ENCODE results near the gene SEC14L6. TPM values are rescaled to one million over a fixed set of nuclear protein-coding genes. Genes with fewer than 3 reads are reported as not detected.

Gene SEC14L6
- total RNA-seq, 1 donor from 2014 or later: 0.54 TPM

- Mint-ChIP-seq H3K27me3 (ENCODE audit: unreplicated experiment) (peaks cover 24% of the 10 kb centered on the region), H3K4me1 (ENCODE audit: unreplicated experiment) (no peaks in the 10 kb centered on the region), H3K27ac (ENCODE audit: unreplicated experiment) (no peak overlapping the region), H3K36me3 (ENCODE audit: unreplicated experiment) (no peaks in the 10 kb centered on the region), H3K4me3 (ENCODE audit: unreplicated experiment) (no peak overlapping the region), H3K9me3 (ENCODE audit: unreplicated experiment) (no peaks in the 10 kb centered on the region)
- no peak for DNase-seq (ENCODE audit: extremely low spot score, unreplicated experiment)
- TF ChIP-seq CTCF (IDR thresholded peaks at IDR 0.05): no peak
Measured at GRCh38 chr22:30500628-30501027, 45.9 kb downstream of the SEC14L6 start.

- Mint-ChIP-seq H3K4me3 (ENCODE audit: unreplicated experiment) (no peak overlapping the region), H3K27ac (ENCODE audit: unreplicated experiment) (no peak overlapping the region), H3K9me3 (ENCODE audit: unreplicated experiment) (no peaks in the 10 kb centered on the region), H3K27me3 (ENCODE audit: unreplicated experiment) (peaks cover 36% of the 10 kb centered on the region), H3K4me1 (ENCODE audit: unreplicated experiment) (no peaks in the 10 kb centered on the region), H3K36me3 (ENCODE audit: unreplicated experiment) (no peaks in the 10 kb centered on the region)
- no peak for TF ChIP-seq CTCF (IDR thresholded peaks at IDR 0.05)
- DNase-seq (ENCODE audit: extremely low spot score, unreplicated experiment): no peak
Measured at GRCh38 chr22:30497466-30498150, 48.9 kb downstream of the SEC14L6 start.

GRCh38 chr22:30495041-30495784, 51.3 kb downstream of the SEC14L6 start:
- DNase-seq (ENCODE audit: extremely low spot score, unreplicated experiment): no peak
- no peaks in the 10 kb centered on the region for H3K4me1 Mint-ChIP-seq (ENCODE audit: unreplicated experiment)
- no peak for TF ChIP-seq CTCF (IDR thresholded peaks at IDR 0.05)
- no peaks in the 10 kb centered on the region for H3K36me3 Mint-ChIP-seq (ENCODE audit: unreplicated experiment)
- peaks cover 37% of the 10 kb centered on the region for H3K27me3 Mint-ChIP-seq (ENCODE audit: unreplicated experiment)
- no peaks in the 10 kb centered on the region for H3K9me3 Mint-ChIP-seq (ENCODE audit: unreplicated experiment)
- no peak overlapping the region for H3K4me3 Mint-ChIP-seq (ENCODE audit: unreplicated experiment)
- no peak overlapping the region for H3K27ac Mint-ChIP-seq (ENCODE audit: unreplicated experiment)

GRCh38 chr22:30492144-30492543, 54.4 kb downstream of the SEC14L6 start:
- Mint-ChIP-seq H3K4me1 (ENCODE audit: unreplicated experiment) (no peaks in the 10 kb centered on the region), H3K36me3 (ENCODE audit: unreplicated experiment) (no peaks in the 10 kb centered on the region), H3K4me3 (ENCODE audit: unreplicated experiment) (no peak overlapping the region), H3K9me3 (ENCODE audit: unreplicated experiment) (no peaks in the 10 kb centered on the region), H3K27me3 (ENCODE audit: unreplicated experiment) (peaks cover 22% of the 10 kb centered on the region), H3K27ac (ENCODE audit: unreplicated experiment) (no peak overlapping the region)
- no peak for TF ChIP-seq CTCF (IDR thresholded peaks at IDR 0.05)
- no peak for DNase-seq (ENCODE audit: extremely low spot score, unreplicated experiment)

GRCh38 chr22:30491381-30491780, 55.2 kb downstream of the SEC14L6 start:
- TF ChIP-seq CTCF (IDR thresholded peaks at IDR 0.05): no peak
- Mint-ChIP-seq H3K27me3 (ENCODE audit: unreplicated experiment) (peaks cover 19% of the 10 kb centered on the region), H3K4me3 (ENCODE audit: unreplicated experiment) (no peak overlapping the region), H3K27ac (ENCODE audit: unreplicated experiment) (no peak overlapping the region), H3K9me3 (ENCODE audit: unreplicated experiment) (no peaks in the 10 kb centered on the region), H3K4me1 (ENCODE audit: unreplicated experiment) (no peaks in the 10 kb centered on the region), H3K36me3 (ENCODE audit: unreplicated experiment) (no peaks in the 10 kb centered on the region)
- DNase-seq (ENCODE audit: extremely low spot score, unreplicated experiment): no peak
